ENCODE data around the gene ZXDB.
"Not testable (repeated sequence)": the region's sequence is repeated elsewhere in the genome, so short reads cannot be mapped to it uniquely, and the experiment has no call there.

The ZXDB gene

GRCh38 chrX:57591284-57592159 is at the start of gene ZXDB:
TSS of gene ZXDB (plus strand) at chrX:57592011. CDS start at chrX:57592049, 38 bp downstream.
- DNase-seq = not testable (repeated sequence)

DNA sequence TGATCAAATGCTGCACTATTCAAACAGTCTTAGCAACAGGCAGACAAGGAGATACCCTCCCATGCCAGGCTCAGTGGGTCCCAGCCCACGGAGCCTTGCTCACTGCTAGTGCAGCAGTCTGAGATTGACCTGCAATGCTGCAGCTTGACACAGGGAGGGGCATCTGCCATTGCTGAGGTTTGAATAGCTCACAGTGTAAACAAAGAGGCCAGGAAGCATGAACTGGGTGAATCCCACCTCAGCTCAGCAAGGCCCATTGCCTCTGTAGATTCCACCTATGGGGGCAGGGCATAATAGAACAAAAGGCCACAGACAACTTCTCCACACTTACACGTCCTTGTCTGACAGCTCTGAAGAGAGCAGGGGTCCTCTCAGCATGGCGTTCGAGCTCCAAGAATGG is 26.6 kb upstream of the ZXDB start:
- no peak for DNase-seq

DNA sequence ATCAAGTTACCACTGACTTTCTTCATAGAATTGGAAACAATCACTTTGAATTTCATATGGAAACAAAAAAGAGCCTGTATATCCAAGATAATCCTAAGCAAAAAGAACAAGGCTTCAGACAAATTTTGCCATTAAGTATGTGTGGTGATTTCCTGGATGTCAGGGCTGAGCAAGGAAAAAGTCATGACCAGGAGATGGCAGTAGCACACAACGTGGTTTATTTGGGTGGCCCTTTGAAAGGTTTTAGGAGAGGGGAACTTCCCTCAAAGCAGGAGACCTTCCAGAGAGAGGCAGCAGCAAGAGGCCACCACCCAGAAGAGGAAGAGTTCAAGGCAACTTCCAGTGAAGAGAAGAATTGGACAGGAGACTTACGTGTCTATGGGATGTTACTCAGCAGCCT is 18.1 kb upstream of the ZXDB start:
- DNase-seq = no peak

DNA sequence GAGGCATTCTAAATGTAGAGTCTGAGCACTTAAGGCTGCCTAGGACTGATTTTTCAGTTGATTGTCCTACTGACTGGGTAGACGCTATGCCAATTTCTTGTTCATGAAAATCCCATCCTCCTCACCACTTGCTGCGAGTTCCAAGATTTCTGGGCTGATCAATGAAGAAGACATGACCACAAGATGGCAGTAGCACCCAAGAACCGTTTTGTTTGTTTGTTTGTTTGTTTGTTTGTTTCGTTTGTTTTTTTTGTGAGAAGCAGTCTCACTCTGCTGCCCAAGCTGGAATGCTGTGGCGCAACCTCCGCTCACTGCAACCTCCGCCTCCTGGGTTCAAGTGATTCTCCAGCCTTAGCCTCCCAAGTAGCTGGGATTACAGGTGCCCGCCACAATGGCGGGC is 8.9 kb upstream of the ZXDB start:
- DNase-seq = not testable (repeated sequence)

GRCh38 chrX:57583477-57583876 is 8.3 kb upstream of the ZXDB start:
- no peak for DNase-seq

GRCh38 chrX:57586360-57586759 is 5.5 kb upstream of the ZXDB start:
- no peak for DNase-seq

GRCh38 chrX:57587062-57587461 is 4.7 kb upstream of the ZXDB start:
- no peak for DNase-seq

DNA sequence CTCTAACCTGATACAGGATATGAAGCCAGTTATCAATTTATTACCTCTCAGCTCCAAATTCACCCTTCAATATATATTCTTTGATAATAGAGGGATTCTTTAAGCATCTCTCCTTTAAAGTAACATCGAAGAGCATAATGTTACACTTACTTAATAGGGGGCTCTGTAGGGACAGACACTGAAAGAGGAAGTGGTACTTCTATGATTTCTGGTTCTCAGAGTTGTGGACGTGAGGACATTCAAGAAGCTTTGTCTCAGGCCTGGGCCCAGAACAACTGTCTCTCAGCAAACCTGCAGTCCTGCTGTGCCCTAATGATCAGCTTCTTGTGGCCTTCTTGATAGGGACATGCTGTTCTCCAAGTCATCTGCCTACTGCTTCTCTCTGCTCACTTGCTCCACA is 4.2 kb upstream of the ZXDB start:
- no peak for DNase-seq

- DNase-seq = peak; percentile 44
These were observed 516 bp downstream of the ZXDB start for GRCh38 chrX:57592160-57592893.

DNA sequence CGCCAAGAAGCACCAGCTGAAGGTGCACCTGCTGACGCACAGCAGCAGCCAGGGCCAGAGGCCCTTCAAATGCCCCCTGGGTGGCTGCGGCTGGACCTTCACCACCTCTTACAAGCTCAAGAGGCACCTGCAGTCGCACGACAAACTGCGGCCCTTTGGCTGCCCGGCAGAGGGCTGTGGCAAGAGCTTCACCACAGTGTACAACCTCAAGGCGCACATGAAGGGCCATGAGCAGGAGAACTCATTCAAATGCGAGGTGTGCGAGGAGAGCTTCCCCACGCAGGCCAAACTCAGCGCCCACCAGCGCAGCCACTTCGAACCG is 1.0 kb downstream of the ZXDB start:
- peak; percentile 23 for DNase-seq

GRCh38 chrX:57595381-57595811 is 3.6 kb downstream of the ZXDB start:
- DNase-seq = no peak

DNA sequence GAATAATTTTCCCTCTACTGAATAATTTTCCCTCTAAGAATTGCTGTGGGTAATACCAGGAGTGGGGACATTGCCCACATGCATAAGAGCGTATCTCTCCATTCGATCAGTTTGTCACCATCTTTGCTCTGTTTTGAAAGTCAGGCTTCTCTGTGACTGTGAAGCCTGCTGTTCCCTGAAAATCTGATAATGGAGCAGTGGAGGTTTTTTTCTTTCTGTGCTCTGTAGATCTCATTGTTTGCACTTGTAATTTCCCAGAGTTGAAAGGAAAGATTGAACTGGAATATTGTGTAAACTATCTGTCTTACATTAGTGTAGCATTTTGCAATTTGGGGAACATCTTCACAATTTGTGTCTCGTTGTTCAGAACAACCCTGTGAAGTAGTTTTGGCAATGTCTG is 4.3 kb downstream of the ZXDB start:
- no peak for DNase-seq

DNA sequence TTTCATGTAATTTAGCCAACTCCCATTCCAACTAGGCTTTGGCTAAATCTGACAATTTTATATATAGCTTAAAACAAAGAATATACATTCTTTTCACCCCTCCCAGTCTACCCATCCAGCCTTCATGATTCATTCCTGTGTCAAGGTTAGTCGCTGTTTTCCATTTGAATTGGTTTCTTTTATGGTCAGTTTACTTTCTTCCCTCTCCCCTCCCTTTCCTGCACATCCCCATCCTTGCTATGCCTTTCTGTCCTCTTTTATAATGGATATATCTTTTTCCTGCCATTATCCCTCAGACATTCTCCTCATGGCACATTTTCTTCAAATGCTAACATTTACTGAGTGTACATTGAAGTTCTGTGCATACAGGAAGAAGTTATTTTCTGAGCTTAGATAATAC is 4.7 kb downstream of the ZXDB start:
- DNase-seq = no peak

- DNase-seq = no peak
These were observed 15.7 kb downstream of the ZXDB start for GRCh38 chrX:57607295-57608187.

DNA sequence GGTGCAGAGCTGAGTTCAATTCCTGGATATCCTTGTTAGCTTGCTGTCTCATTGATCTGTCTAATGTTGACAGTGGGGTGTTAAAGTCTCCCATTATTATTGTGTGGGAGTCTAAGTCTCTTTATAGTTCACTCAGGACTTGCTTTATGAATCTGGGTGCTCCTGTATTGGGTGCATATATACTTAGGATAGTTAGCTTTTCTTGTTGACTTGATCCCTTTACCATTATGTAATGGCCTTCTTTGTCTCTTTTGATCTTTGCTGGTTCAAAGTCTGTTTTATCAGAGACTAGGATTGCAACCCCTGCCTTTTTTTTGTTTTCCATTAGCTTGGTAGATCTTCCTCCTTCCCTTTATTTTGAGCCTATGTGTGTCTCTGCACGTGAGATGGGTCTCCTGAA is 21.5 kb downstream of the ZXDB start:
- DNase-seq = not testable (repeated sequence)

DNA sequence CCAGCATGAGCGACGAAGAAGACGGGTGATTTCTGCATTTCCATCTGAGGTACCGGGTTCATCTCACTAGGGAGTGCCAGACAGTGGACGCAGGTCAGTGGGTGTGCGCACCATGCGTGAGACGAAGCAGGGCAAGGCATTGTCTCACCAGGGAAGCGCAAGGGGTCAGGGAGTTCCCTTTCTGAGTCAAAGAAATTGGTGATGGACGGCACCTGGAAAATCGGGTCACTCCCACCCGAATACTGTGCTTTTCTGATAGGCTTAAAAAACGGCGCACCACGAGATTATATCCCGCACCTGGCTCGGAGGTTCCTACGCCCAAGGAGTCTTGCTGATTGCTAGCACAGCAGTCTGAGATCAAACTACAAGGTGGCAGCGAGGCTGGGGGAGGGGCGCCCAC is 37.6 kb downstream of the ZXDB start:
- not testable (repeated sequence) for DNase-seq

DNA sequence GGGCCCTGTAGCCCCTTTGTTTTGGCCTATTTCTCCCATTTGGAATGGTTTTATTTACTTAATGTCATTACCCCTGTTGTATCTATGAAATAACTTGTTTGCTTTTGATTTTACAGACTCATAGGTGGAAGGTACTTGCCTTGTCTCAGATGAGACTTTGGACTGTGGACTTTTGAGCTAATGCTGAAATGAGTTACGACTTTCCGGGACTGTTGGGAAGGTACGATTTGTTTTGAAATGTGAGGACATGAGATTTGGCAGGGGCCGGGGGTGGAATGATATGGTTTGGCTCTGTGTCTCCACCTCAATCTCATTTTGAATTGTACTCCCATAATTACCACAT is 48.8 kb downstream of the ZXDB start:
- no peak for DNase-seq

DNA sequence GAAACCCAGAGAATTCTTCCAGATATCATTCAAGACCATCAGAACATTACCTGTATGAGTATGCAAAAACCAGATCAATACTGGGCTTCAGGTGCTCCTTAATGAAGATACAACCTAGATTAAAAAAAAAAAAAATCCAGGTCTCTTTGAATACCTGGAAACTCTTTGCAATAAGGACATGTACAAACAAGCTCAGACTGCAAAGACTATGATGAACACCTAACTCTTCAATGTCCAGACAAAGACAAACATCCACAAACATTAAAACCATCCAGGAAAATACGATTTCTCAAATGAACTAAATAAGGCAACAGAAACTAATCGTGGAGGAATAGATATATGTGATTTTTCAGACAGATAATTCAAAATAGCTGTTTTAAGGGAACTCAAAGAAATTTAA is 49.5 kb downstream of the ZXDB start:
- no peak for DNase-seq

DNA sequence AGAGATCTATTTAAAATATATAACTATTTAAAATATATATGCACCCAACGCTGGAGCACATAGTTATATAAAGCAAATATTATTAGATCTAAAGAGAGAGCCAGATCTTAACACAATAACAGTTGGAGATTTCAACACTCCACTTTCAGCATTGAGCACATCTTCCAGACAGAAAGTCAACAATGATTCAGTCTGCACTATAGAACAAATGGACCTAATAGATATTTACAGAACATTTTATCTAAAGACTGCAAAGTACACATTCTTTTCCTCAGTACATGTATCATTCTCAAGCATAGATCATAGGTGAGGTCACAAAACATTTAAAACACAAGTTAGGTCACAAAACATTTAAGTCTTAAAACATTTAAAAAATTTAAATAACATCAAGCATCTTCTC is 51.9 kb downstream of the ZXDB start:
- no peak for DNase-seq

- no peak for DNase-seq
These were observed 55.2 kb downstream of the ZXDB start for GRCh38 chrX:57647020-57647419.
